ENCODE results near the gene BMI1.

GRCh38 chr10:22372917-22373316 is 52.0 kb downstream of the BMI1 start:
- TF ChIP-seq EZH2 (optimal IDR thresholded peaks at IDR 0.05; ENCODE audit: low read depth, low read length) (no peak), EZH2phosphoT487 (IDR thresholded peaks at IDR 0.05; ENCODE audit: low read length) (no peak)
- TF ChIP-seq, protein P1, sequence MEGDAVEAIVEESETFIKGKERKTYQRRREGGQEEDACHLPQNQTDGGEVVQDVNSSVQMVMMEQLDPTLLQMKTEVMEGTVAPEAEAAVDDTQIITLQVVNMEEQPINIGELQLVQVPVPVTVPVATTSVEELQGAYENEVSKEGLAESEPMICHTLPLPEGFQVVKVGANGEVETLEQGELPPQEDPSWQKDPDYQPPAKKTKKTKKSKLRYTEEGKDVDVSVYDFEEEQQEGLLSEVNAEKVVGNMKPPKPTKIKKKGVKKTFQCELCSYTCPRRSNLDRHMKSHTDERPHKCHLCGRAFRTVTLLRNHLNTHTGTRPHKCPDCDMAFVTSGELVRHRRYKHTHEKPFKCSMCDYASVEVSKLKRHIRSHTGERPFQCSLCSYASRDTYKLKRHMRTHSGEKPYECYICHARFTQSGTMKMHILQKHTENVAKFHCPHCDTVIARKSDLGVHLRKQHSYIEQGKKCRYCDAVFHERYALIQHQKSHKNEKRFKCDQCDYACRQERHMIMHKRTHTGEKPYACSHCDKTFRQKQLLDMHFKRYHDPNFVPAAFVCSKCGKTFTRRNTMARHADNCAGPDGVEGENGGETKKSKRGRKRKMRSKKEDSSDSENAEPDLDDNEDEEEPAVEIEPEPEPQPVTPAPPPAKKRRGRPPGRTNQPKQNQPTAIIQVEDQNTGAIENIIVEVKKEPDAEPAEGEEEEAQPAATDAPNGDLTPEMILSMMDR (IDR thresholded peaks at IDR 0.05; ENCODE audit: low read length): no peak

All from MM.1S (cell line).